ENCODE results near the gene SLC46A1.
A peak's percentile ranks its signal among the peaks of the same experiment; 100 is the strongest.
"Not testable (repeated sequence)": the region's sequence is repeated elsewhere in the genome, so short reads cannot be mapped to it uniquely, and the experiment has no call there.

Gene SLC46A1

DNA sequence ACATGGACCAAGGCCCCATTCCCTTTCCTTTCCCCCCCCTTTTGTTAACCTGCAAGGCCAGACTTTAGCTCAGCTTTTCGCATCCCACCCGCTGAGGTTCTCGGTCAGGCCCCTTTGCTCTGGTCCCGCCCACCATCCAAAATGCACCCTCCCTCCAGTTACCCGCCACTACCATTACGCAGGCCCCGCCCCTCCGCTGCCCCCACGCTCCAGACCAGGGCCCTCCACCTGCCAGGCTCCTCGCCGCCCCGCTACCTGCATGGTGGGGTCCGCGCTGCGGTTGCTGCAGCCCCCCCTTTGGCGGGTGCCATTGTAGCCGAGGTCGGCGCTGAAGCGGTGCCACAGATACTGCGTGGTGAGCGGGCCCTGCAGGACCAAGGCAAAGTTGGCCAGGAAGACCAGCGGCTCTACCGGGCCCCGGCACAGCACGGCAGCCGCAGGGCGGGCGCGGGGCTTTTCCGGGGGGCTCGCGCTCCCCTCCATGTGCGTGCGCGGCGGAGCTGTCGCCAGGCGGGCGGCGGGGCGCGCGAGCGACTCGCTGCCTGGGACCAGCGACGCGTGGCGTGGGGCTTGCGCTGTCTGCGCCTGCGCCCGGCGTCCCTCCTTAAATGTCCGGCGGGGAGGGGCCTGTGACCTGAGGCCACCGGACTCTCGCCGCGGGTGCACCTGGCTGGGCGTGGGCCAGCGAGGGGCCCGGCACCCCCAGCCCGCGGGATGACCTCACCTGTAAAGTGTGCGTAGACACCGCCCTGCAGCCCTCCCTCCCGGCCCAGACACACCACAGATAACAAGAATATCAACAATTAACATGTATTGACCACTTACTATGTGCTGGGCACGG is at the start of gene SLC46A1:
TSS of gene SLC46A1 (minus strand) at position 581 of the 841 bp plus-strand sequence. CDS start at position 483, 98 bp downstream.
- H3K9me3 ChIP-seq, result no peaks in the 10 kb centered on the region
- H3K4me1 ChIP-seq (ENCODE audit: control insufficient read depth in 1 of 2, insufficient read depth in 1 of 2, low read depth in 1 of 2, low read length in 1 of 2), result peaks cover 9 to 18% of the 10 kb centered on the region in 2 experiments
- no peak within 1 kb of the TSS for H3K27ac ChIP-seq
- H3K36me3 ChIP-seq, result no peaks in the 10 kb centered on the region
- TF ChIP-seq, protein P1, sequence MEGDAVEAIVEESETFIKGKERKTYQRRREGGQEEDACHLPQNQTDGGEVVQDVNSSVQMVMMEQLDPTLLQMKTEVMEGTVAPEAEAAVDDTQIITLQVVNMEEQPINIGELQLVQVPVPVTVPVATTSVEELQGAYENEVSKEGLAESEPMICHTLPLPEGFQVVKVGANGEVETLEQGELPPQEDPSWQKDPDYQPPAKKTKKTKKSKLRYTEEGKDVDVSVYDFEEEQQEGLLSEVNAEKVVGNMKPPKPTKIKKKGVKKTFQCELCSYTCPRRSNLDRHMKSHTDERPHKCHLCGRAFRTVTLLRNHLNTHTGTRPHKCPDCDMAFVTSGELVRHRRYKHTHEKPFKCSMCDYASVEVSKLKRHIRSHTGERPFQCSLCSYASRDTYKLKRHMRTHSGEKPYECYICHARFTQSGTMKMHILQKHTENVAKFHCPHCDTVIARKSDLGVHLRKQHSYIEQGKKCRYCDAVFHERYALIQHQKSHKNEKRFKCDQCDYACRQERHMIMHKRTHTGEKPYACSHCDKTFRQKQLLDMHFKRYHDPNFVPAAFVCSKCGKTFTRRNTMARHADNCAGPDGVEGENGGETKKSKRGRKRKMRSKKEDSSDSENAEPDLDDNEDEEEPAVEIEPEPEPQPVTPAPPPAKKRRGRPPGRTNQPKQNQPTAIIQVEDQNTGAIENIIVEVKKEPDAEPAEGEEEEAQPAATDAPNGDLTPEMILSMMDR (IDR thresholded peaks at IDR 0.05), result no peak
- peaks cover 21% of the 10 kb centered on the region for H3K27me3 ChIP-seq
- peak within 1 kb of the TSS; percentile 10 to 60 for H3K4me3 ChIP-seq (ENCODE audit: low read depth in 1 of 2, low read length in 1 of 2)

- Histone ChIP-seq H3K27ac (no peak overlapping the region), H3K4me1 (ENCODE audit: control insufficient read depth in 1 of 2, insufficient read depth in 1 of 2, low read depth in 1 of 2, low read length in 1 of 2) (peaks cover 15 to 21% of the 10 kb centered on the region in 2 experiments), H3K36me3 (no peaks in the 10 kb centered on the region), H3K9me3 (no peaks in the 10 kb centered on the region), H3K4me3 (ENCODE audit: low read depth in 1 of 2, low read length in 1 of 2) (no peak overlapping the region), H3K27me3 (no peaks in the 10 kb centered on the region)
- TF ChIP-seq, protein P1 (IDR thresholded peaks at IDR 0.05), result no peak
Measured at GRCh38 chr17:28449859-28450258, 43.8 kb upstream of the SLC46A1 start.

DNA sequence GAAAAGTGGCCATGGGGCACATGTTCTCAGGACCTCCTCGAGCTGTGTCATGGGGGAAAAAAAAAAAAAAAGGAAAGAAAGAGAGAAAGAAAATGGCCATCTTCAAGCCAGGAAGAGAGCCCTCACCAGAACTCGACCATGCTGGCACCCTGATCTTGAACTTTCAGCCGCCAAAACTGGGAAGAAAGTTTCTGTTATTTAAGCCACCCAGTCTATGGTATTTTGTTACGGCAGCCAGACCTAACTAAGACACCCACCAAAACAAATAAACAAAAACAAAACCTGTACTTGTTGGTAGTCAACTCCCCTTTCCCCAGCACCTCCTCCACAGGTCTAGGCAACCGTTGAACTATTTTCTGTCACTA is 41.4 kb upstream of the SLC46A1 start:
- H3K27me3 ChIP-seq, result no peaks in the 10 kb centered on the region
- H3K4me3 ChIP-seq (ENCODE audit: low read depth in 1 of 2, low read length in 1 of 2), result no peak overlapping the region
- no peaks in the 10 kb centered on the region for H3K9me3 ChIP-seq
- H3K36me3 ChIP-seq, result no peaks in the 10 kb centered on the region
- TF ChIP-seq, protein P1 (IDR thresholded peaks at IDR 0.05), result no peak
- H3K27ac ChIP-seq, result no peak overlapping the region
- H3K4me1 ChIP-seq (ENCODE audit: control insufficient read depth in 1 of 2, insufficient read depth in 1 of 2, low read depth in 1 of 2, low read length in 1 of 2), result peaks cover 15 to 21% of the 10 kb centered on the region in 2 experiments

DNA sequence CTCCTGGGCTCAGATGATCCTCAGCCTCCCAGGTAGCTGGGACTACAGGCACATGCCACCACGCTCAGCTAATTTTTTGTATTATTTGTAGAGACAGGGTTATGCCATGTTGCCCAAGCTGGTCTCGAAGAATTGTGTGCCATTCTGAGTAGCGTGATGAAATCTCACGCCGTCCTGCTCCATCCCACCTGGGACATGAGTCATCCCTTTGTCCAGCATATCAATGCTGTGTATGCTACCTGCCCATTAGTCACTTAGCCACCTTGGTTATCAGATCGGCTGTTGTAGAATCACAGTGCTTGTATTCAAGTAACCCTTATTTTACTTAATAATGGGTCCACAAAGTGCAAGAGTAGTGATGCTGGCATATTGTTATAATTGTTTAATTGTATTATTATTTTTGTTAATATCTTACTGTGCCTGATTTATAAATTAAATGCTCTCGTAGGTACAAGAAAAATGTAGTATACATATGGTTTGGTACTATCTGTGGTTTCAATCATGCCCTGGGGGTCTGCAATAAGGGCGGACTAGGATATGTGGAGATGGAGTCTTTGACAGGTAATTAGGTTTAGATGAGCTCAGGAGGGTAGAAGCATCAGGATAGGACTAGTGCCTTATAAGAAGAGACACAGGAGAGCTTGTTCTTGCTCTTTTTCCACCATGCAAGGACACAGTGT is 40.8 kb upstream of the SLC46A1 start:
- Histone ChIP-seq H3K4me1 (ENCODE audit: control insufficient read depth in 1 of 2, insufficient read depth in 1 of 2, low read depth in 1 of 2, low read length in 1 of 2) (peaks cover 15 to 17% of the 10 kb centered on the region in 2 experiments), H3K27ac (no peak overlapping the region), H3K9me3 (no peaks in the 10 kb centered on the region), H3K4me3 (ENCODE audit: low read depth in 1 of 2, low read length in 1 of 2) (no peak overlapping the region), H3K36me3 (no peaks in the 10 kb centered on the region), H3K27me3 (no peaks in the 10 kb centered on the region)
- TF ChIP-seq, protein P1 (IDR thresholded peaks at IDR 0.05), result no peak

DNA sequence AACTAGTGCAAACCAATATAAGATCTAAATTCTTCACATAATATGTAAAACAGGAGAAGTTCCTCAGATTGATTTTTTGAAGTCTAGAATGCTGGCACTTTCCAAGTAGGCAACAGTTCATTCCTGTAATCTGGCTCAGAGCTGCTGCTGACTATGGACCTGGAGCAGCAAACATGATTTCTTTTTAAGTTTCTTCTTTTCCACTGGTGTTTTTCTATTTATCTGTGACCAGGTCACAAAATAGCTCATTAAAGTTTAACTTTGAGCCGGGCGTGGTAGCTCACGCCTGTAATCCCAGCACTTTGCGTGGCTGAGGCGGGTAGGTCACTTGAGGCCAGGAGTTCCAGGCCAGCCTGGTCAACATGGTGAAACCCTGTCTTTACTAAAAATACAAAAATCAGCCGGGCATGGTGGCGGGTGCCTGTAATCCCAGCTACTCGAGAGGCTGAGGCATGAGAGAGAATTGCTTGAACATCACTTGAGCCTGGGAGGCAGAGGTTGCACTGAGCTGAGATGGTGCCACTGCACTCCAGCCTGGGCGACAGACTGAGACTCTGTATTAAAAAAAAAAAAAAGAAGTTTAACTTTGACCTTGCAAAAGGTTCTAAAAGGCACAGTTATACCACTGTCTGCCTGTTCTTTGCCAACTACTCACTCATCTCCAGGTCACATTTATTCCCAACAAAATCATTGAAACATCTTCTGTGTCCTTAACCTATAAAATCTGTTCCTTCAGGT is 38.1 kb upstream of the SLC46A1 start:
- TF ChIP-seq, protein P1 (IDR thresholded peaks at IDR 0.05), result no peak
- Histone ChIP-seq H3K9me3 (no peaks in the 10 kb centered on the region), H3K4me1 (ENCODE audit: control insufficient read depth in 1 of 2, insufficient read depth in 1 of 2, low read depth in 1 of 2, low read length in 1 of 2) (peaks cover 6 to 9% of the 10 kb centered on the region in 2 experiments), H3K27ac (no peak overlapping the region), H3K4me3 (ENCODE audit: low read depth in 1 of 2, low read length in 1 of 2) (no peak overlapping the region), H3K27me3 (no peaks in the 10 kb centered on the region), H3K36me3 (no peaks in the 10 kb centered on the region)

DNA sequence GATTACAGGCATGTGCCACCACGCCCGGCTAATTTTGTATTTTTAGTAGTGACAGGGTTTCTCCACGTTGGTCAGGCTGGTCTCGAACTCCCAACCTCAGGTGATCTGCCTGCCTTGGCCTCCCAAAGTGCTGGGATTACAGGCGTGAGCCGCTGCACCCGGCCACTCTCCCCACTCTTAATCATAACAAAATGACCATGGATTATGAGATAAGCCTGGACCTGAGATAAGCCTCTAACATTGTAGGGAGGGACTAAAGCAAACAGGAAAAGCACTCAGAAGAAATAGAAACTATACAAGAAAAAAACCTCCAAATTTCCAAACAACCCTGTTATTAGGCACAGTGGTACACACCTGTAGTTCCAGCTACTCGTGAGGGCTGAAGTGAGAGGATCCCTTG is 28.3 kb upstream of the SLC46A1 start:
- peaks cover 13% of the 10 kb centered on the region for H3K27me3 ChIP-seq
- not testable (repeated sequence) for H3K4me1 ChIP-seq (ENCODE audit: control insufficient read depth in 1 of 2, insufficient read depth in 1 of 2, low read depth in 1 of 2, low read length in 1 of 2); H3K36me3 ChIP-seq; H3K27ac ChIP-seq; H3K4me3 ChIP-seq (ENCODE audit: low read depth in 1 of 2, low read length in 1 of 2); H3K9me3 ChIP-seq
